Pons (tissue), 1 donor: Measurements from ENCODE around the gene SYNPO2.
"Not testable (repeated sequence)": the region's sequence is repeated elsewhere in the genome, so short reads cannot be mapped to it uniquely, and the experiment has no call there.

ENCODE experiments used
- DNase-seq: peaks from one replicate; pipeline ENCODE4 v3.0.0-alpha.2; 2016; ENCODE audit warnings: low spot score

The SYNPO2 gene

GRCh38 chr4:119031218-119031617, 142.6 kb downstream of the SYNPO2 start:
- DNase-seq, result no peak

- no peak for DNase-seq
These were observed 144.4 kb downstream of the SYNPO2 start for GRCh38 chr4:119032921-119033685.

DNA sequence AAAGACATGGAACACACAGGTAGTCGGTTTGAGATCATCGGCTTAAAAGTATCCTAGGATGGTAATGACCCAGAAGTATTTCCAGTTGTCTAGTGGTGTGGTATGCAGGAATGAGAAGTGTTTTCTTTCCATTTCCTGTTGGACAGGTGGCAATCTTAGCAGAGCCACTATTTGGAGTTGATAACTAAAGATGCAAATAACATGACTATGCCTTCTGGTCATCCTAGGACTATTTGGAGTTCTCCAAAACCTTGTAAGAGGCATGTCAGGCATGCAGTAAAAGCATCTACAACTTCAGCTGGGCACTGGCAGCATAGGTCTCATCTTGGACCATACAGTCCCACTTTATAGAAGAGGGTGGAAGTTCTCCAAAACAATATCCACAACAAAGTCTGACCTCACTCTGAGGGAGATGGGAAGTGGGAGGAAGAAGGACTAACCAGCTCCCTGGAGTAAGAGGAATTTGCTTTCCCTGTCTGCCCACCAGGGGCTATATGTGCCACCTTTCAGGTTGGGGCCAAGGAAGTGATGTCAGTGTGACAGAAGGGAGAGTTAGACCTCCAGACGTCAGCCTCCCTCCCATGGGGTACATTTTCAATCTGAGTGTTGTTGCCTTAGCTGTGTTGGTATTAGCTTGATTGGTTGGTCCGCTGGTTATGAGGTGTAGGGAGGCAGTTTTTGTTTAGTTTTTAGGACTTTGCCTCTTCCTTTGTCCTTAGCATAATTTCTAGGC, 145.8 kb downstream of the SYNPO2 start:
- DNase-seq, result no peak

- DNase-seq, result no peak
These were observed 147.5 kb downstream of the SYNPO2 start for GRCh38 chr4:119035951-119036737.

GRCh38 chr4:119037709-119038108, 149.1 kb downstream of the SYNPO2 start:
- no peak for DNase-seq

- DNase-seq, result peak; percentile 17
These were observed 149.6 kb downstream of the SYNPO2 start for GRCh38 chr4:119038116-119038841.

- DNase-seq, result no peak
These were observed 150.5 kb downstream of the SYNPO2 start for GRCh38 chr4:119039160-119039559.

DNA sequence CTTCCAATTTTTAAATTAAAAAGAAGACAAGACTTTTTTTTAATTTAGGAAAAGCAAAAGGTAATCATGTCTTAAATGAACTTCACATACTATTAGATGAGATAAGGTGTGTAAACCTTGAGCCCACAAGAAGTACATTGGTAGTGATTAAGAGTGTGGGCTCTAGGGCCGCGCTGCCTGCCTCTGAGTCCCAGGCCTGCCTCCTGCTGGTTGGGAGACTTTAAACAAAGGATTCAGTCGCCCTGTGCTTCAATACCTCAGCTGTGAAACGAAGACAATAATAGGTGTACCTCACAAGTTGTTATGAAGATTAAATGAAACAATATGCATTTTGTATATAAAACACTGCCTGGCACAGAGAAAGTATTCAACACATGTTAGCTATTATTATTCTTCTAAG, 151.1 kb downstream of the SYNPO2 start:
- peak; percentile 25 for DNase-seq

DNA sequence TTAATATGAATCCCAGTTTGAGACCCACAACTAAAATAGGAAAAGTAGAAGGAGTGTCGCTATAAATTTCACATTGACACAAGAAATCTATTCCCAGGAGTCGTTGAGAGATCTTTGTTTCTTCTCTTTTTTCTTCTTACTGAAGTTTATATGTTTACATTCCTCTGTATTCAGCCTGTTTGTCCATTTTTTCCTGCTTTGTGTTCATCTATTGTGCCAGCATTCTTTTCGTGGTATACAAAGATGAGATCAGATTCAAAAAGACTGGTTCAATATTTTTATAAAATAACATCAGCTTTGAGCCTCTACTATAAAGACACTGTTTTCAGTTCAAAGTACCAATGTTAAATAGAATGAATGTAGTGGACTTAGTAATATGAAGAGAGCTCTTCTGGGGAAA, 151.6 kb downstream of the SYNPO2 start:
- peak; percentile 19 for DNase-seq

DNA sequence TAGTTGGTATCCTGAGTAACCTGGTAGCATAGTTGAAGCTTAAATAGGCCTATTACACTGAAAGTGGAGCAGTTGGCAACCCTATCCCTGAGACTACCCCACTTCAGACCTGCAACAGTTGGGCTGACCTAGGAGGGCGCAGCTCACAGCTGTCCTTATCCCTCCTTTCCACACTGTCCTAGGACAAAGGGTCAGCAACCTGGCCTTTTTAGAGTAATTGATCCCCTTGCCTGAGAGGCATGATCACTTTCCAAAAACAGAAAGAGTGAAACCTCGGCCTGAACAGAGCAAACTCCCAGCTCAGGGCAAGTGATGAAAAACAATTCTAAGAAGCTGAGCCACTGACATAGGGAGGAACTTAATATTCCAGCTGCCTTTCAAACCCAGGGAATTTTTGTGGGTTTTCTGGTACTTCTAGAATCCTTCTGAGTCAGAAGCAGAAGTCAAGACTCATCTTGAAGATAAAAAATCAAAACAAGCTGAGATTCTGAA, 152.1 kb downstream of the SYNPO2 start:
- peak; percentile 24 for DNase-seq

GRCh38 chr4:119041396-119041795, 152.7 kb downstream of the SYNPO2 start:
- DNase-seq, result no peak

DNA sequence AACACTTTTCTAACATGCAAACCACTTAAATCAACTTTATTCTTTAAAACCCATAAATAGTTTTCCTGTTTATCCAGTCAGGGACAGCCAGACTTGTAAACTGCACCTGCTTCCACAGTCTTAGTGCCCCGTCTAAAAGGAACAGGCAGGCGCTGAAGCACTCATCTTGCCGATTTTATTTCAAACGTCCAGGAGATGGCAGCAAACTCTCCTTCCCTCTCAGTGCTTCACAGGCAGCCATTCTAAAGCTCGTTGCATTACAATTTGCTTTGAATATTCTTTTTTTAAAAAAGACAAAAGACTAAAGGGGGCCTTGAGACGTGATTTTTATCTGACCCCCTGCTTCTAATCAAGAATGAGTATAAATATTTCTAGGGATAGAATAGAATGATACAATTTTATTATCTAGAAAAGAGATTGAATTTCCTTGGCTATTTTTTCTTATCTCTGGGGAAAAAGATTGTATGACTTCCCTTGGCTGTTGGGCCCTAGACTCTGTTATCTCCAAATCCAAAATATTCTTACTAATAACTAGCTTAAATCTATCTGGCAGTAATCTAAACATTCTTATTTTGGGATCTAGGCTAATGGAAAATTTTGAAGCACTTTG, 153.4 kb downstream of the SYNPO2 start:
- DNase-seq, result peak; percentile 88

DNA sequence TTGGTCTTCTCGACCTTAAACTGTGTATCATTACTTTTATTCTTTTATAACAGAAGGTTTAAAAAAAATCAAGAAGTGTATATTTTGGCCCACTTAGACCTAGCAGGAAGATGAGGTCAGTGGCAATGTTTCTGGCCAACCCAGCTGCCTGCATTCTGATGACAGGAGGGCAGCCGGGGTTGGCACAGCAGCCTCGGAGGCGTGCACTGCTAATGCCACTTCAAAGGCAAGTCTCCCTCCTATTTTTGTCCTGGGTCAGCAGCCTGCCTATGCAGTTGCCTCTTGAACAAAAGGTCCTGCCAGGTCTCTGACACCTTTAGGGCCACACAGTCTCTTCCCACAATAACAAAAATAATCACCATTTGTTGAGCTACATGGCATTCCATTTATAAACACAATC, 157.6 kb downstream of the SYNPO2 start:
- DNase-seq, result no peak

GRCh38 chr4:119047059-119047458, 158.4 kb downstream of the SYNPO2 start:
- not testable (repeated sequence) for DNase-seq

GRCh38 chr4:119048446-119048845, 159.8 kb downstream of the SYNPO2 start:
- no peak for DNase-seq

GRCh38 chr4:119049342-119049741, 160.7 kb downstream of the SYNPO2 start:
- no peak for DNase-seq

DNA sequence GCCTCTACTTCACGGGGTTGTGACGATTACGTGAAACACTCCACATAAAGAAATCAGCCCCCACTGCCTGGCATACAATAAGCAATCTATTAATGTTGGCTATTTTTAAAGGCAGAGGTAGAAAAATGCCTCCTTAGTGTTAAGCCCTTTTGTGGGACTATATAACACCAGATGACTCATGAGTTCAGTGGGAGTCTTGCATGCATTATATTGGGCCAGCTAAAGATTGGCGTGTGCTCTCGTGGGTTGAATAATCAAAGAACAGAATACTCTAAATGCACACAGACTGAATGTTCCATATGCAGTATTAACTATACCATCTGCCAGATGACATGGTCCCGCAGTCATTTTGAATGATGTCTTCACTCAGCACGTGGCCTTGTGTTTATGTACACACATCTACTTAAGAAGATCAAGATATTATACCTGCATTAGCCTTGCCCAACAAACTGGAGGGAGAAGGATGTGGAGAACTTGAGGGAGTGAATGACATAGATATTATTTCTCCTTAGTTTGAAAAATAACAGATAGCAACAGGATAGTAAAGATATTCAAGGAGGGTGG, 162.0 kb downstream of the SYNPO2 start:
- DNase-seq, result no peak

GRCh38 chr4:119053245-119053644, 164.6 kb downstream of the SYNPO2 start:
- no peak for DNase-seq

DNA sequence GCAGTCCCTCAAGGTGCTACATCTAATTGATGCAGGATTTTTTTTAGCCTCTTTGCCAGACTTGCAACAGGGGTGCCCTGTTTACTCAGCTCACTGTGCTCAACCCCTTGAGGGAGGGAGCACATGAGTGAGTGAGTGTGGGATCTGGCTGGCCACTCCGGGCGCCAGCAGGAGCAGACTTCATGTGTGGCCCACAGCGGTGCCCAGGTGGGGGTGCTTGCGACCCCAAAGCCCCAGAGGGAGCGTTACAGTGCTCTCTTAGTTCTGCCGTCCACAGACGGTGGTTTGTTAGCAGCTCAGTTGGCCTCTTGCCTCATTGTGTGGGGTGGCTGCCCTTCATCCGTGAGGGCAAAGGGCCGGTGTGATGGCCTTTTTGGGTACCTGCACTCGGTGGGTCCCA, 165.3 kb downstream of the SYNPO2 start:
- no peak for DNase-seq

DNA sequence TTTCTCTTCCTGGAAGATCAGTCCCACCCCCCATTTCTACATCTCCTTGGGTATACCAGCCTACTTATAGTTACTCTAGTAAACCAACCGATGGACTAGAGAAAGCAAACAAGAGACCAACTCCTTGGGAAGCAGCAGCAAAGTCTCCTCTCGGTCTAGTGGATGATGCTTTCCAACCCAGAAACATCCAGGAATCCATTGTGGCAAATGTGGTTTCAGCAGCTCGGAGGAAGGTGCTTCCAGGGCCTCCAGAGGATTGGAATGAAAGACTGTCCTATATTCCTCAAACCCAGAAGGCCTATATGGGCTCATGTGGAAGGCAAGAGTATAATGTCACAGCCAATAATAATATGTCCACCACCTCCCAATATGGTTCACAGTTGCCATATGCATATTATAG, 168.8 kb downstream of the SYNPO2 start:
- DNase-seq, result no peak

DNA sequence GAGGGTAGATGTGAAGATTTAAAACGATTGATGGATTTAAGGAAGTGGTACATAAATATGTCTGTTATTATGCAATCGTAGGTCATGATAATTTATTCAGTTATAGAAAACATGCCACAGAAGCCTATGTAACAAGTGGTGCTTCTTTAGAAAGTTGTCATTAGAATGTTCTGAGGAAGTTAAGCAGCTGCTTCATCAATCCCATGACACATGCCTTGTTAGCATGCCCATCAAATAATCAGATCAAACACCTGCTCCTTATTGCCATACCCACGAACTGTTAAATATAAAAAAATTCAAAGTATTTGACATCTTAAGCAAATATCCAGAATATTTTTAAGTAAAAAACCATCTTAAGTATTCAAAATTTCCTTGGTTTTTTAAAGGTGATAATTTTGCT, 170.6 kb downstream of the SYNPO2 start:
- DNase-seq, result no peak
